Ovary (tissue), 9 donors: ENCODE measurements around the gene TCF7. TPM values are rescaled to one million over a fixed set of nuclear protein-coding genes. Genes with fewer than 3 reads are reported as not detected.

Experiments used
- DNase-seq, 5 donors: peaks; one replicate each; pipeline ENCODE4 v3.0.0-alpha.2; 2019 to 2020
- H3K27ac ChIP-seq, 2 donors: fragments of 200-600 bp; one replicate each; pipeline versions ENCODE4 v1.5.1 to v1.8.0; 2019 to 2022
- H3K27me3 ChIP-seq: fragments of 200-600 bp; one replicate; pipeline ENCODE4 v1.8.0; 2022
- H3K36me3 ChIP-seq: fragments of 200-600 bp; sonication (generic); one replicate; pipeline ENCODE4 v1.5.1; 2019
- H3K4me1 ChIP-seq: one replicate; pipeline ENCODE4 v1.8.1; 2013; ENCODE audit warnings: mild to moderate bottlenecking, moderate library complexity; ENCODE audit not compliant: insufficient read depth
- H3K4me3 ChIP-seq: fragments of 200-600 bp; sonication (generic); one replicate; pipeline ENCODE4 v1.5.1; 2017
- H3K9me3 ChIP-seq, 2 donors: fragments of 200-600 bp in 1 of 2; sonication (generic) in 1 of 2; one replicate each; pipeline versions ENCODE4 v1.5.1 to v1.8.1; 2013 to 2019; ENCODE audit warnings: mild to moderate bottlenecking in 1 of 2, moderate library complexity in 1 of 2
- EP300 ChIP-seq: sonication (generic); formaldehyde crosslinking; IDR thresholded peaks from one replicate; pipeline ENCODE4 v1.6.1; 2017; ENCODE audit warnings: antibody characterized with exemption
- POLR2A ChIP-seq: fragments of 450-650 bp; IDR thresholded peaks from one replicate; pipeline ENCODE4 v1.6.1; 2017; ENCODE audit warnings: antibody characterized with exemption, mild to moderate bottlenecking, moderate library complexity
- WGBS, 3 donors: extraction: QIAGEN DNeasy Blood & Tissue Kit in 1 of 3; methylation state at CpG; one replicate each; pipeline versions ENCODE4 v1.1.5 to v1.1.7; 2013 to 2017; 5-methylcytosine and 5-hydroxymethylcytosine counted together
- intact Hi-C, 4 donors: fragments of 100-400 bp; cut with DNase I; formaldehyde crosslinking; loops; one replicate each; pipeline versions ENCODE4 v1.11.0 to v1.15.1; 2022 to 2023
- polyA plus RNA-seq, 2 donors: library from polyadenylated mRNA; stranded (reverse); fragments of 200-250 nt in 1 of 2; fragments of 350-450 nt in 1 of 2; fragmentation: Illumina TruSeq in 1 of 2; extraction: RNeasy Lipid Tissue Mini Kit (QIAGEN cat#74804) in 1 of 2; gene quantifications; one replicate each; pipeline ENCODE4 v1.2.3, GENCODE V29; 2013 to 2014
- total RNA-seq, 7 donors: library from RNA; depleted of rRNA in 2 of 7; stranded (reverse); fragments of >200 nt in 2 of 7; fragmentation: NEBNext Ultra II Directional in 3 of 7; extraction: Animal tissue kit (Norgen Biotek cat#: 25700) in 3 of 7; gene quantifications; one replicate each; pipeline versions ENCODE4 v1.1.0 to v1.2.4, GENCODE V29; 2016 to 2023
- TF ChIP-seq, protein P1 (sequence below), 3 donors: fragments of 450-650 bp in 2 of 3; fragments of 200-600 bp in 1 of 3; IDR thresholded peaks; one replicate each; pipeline versions ENCODE4 v1.5.1 to v1.8.0; 2016 to 2022; ENCODE audit warnings: antibody characterized with exemption in 3 of 3, mild to moderate bottlenecking in 1 of 3
- donor health status: DM: no; HTN: no; CAD: no; lungs with moderate emphysema.
- donor health status: DM: no; HTN: no; CAD: no.
- donor health status: Bipolar disorder and iron deficiency.
- donor health status: DM: yes; HTN: yes; CAD: no.
- donor health status: DM: no; HTN: no; CAD: no.
- donor health status: DM: yes; HTN: yes; CAD: no.

Gene TCF7
- total and polyA plus RNA-seq, 9 donors: 1.7 to 15.2 (median 4.0) TPM

DNA sequence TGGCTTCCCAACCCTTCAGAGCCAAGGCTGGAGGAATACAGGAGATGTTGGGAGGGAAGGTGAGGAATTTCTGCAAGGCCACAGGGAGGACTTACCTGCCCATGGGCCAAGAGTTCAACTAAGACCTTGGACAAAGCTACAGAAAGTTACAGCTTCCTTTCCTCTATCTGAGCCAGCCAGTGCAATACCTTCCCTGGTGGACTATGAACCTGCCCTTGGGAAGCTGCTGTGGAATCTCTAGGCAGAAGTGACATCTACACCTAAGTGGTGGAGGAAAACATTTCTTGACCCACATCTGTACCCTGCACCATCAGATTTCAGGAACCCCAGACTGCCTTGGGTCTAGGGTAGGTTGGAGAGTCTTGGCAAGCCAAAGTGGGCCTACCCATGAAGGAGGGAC lies 69.0 kb downstream of the TCF7 start:
- no peaks in the 10 kb centered on the region for H3K27me3 ChIP-seq
- H3K4me3 ChIP-seq: no peak overlapping the region
- H3K4me1 ChIP-seq: no peaks in the 10 kb centered on the region
- no peaks in the 10 kb centered on the region for H3K9me3 ChIP-seq
- no peaks in the 10 kb centered on the region for H3K36me3 ChIP-seq
- no peak for DNase-seq
- TF ChIP-seq EP300 (no peak), POLR2A (no peak)
- TF ChIP-seq, protein P1, sequence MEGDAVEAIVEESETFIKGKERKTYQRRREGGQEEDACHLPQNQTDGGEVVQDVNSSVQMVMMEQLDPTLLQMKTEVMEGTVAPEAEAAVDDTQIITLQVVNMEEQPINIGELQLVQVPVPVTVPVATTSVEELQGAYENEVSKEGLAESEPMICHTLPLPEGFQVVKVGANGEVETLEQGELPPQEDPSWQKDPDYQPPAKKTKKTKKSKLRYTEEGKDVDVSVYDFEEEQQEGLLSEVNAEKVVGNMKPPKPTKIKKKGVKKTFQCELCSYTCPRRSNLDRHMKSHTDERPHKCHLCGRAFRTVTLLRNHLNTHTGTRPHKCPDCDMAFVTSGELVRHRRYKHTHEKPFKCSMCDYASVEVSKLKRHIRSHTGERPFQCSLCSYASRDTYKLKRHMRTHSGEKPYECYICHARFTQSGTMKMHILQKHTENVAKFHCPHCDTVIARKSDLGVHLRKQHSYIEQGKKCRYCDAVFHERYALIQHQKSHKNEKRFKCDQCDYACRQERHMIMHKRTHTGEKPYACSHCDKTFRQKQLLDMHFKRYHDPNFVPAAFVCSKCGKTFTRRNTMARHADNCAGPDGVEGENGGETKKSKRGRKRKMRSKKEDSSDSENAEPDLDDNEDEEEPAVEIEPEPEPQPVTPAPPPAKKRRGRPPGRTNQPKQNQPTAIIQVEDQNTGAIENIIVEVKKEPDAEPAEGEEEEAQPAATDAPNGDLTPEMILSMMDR (IDR thresholded peaks at IDR 0.05): no peak
- no peak overlapping the region for H3K27ac ChIP-seq
- intact Hi-C loops: loop anchor here in 1 of 4 donors (10.0 kb wide), 1 partner anchor 401 kb away; no protein-coding TSS in a partner anchor

DNA sequence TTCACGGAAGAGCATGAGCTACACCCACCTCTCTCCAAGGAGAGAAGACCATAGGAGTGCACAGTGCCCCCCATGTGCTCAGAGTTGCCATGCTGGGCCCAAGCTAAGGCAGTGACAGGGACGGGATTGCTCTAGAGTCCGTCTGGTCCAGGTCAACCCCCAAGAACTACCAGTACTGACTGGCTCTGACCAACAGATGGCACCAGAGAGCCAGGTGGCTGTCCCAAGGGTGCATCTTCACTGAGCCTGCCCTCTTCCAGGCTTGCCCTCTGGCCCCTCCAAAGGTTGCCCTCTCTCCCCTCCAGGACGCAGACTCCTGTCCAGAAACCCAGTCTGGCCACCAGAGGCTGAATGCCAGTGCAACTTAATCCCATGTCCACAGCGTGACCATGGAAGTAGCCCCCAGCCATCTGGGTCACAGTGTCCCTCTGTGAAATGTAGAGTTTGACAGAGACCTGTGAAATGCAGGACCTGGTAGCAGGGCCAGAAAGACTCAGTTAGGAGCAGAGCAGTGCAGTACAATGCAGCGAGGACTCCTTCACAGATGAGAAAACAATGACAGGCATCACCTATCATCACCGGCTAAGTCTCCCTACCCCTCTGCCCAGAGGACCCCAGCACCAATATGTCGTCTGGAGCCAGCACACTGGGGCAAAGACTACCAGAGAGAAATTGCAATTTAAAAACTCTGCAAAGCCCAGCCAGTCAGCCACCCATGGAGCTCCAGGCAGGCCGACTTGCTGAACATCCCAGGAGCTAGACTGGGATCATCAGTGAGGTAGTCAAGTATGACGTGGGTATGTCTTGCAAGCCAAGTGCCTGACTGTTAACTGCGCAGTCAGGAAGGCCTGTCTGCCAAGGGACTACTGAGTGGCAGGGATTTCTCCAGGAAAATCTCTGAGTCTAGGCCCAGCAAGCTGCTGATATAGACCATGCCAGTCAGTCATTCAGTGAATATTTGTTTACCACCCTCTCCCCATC lies 70.0 kb downstream of the TCF7 start:
- Histone ChIP-seq H3K9me3 (no peaks in the 10 kb centered on the region), H3K36me3 (no peaks in the 10 kb centered on the region), H3K27me3 (no peaks in the 10 kb centered on the region), H3K4me3 (no peak overlapping the region), H3K27ac (no peak overlapping the region), H3K4me1 (no peaks in the 10 kb centered on the region)
- 58 to 61% (median 60%) methylated on average over 11 of the region's 11 CpGs for WGBS, 3 donors
- TF ChIP-seq, protein P1 (IDR thresholded peaks at IDR 0.05): peak; percentile 72 to 79 (median 77)
- no peak for TF ChIP-seq POLR2A
- DNase-seq: peak; percentile 62 to 76 (median 73)
- intact Hi-C loops: loop anchor here in 3 of 4 donors (2.0 to 10.0 kb wide), 3 partner anchors 103 to 400 kb away; no protein-coding TSS in a partner anchor

DNA sequence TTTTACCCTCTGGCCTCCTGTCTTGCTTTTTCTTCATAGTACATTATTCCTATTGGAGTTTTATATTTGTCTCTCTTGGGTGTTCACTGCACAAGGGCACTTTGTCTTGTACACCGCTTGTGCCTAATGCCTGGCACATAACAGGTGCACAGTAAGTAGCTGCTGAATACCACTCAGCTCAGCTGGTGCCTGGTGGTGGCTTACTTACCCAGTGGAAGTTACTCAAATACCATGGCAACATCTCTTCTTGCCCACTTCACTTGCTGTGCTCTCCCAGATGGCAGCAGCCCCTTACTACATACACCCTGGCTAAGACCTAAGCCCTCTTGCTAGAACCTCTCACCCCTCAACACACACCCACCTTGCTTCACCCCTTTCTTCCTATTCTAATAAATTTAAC lies 73.6 kb downstream of the TCF7 start:
- Histone ChIP-seq H3K27ac (no peak overlapping the region), H3K36me3 (no peaks in the 10 kb centered on the region), H3K9me3 (no peaks in the 10 kb centered on the region), H3K4me3 (no peak overlapping the region), H3K4me1 (no peaks in the 10 kb centered on the region), H3K27me3 (no peaks in the 10 kb centered on the region)
- no peak for DNase-seq
- intact Hi-C loops: loop anchor here in 2 of 4 donors (5.0 to 10.0 kb wide), 2 partner anchors 99 to 397 kb away; no protein-coding TSS in a partner anchor
- WGBS, 3 donors: 78 to 89% (median 83%) methylated on average over 1 of the region's 1 CpG
- TF ChIP-seq EP300: no peak
- TF ChIP-seq POLR2A: no peak
- TF ChIP-seq, protein P1 (IDR thresholded peaks at IDR 0.05): no peak

DNA sequence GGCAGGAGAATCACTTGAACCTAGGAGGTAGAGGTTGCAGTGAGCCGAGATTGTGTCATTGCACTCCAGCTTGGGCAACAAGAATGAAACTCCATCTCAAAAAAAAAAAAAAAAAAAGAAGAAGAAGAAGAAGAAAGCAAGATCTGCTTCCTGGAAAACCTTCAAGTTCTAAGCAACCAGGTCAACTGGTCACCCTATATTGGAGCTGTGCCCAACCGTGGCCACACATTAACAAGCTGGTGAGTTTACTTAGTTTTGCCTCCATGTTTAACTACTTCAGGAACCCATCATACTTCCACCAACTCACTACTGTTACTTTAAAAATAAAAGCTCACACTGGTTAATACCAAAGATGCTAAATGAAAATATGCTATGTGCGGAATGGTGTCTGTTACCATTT lies 74.5 kb downstream of the TCF7 start:
- no peaks in the 10 kb centered on the region for H3K27me3 ChIP-seq
- intact Hi-C loops: loop anchor here in 2 of 4 donors (5.0 to 10.0 kb wide), 2 partner anchors 98 to 396 kb away; no protein-coding TSS in a partner anchor
- TF ChIP-seq, protein P1 (IDR thresholded peaks at IDR 0.05): no peak
- no peak for TF ChIP-seq EP300
- TF ChIP-seq POLR2A: no peak
- DNase-seq: no peak
- H3K9me3 ChIP-seq: no peaks in the 10 kb centered on the region
- 72 to 82% (median 75%) methylated on average over 3 of the region's 3 CpGs for WGBS, 3 donors
- no peaks in the 10 kb centered on the region for H3K4me1 ChIP-seq
- H3K4me3 ChIP-seq: no peak overlapping the region
- H3K36me3 ChIP-seq: no peaks in the 10 kb centered on the region
- no peak overlapping the region for H3K27ac ChIP-seq
